HL-60/S4 treated with phorbol 12-myristate 13-acetate at 8.2 ng/mL for 4 days and 3 days (cell line): Measurements from ENCODE around the gene PICK1.

ENCODE experiments used
- in situ Hi-C: fragments of 300-500 bp; cut with MboI; formaldehyde crosslinking; loops from 2 replicates; pipeline ENCODE4 v1.15.0; 2022; ENCODE audit warnings: low sequenced_read_pairs

The PICK1 gene

DNA sequence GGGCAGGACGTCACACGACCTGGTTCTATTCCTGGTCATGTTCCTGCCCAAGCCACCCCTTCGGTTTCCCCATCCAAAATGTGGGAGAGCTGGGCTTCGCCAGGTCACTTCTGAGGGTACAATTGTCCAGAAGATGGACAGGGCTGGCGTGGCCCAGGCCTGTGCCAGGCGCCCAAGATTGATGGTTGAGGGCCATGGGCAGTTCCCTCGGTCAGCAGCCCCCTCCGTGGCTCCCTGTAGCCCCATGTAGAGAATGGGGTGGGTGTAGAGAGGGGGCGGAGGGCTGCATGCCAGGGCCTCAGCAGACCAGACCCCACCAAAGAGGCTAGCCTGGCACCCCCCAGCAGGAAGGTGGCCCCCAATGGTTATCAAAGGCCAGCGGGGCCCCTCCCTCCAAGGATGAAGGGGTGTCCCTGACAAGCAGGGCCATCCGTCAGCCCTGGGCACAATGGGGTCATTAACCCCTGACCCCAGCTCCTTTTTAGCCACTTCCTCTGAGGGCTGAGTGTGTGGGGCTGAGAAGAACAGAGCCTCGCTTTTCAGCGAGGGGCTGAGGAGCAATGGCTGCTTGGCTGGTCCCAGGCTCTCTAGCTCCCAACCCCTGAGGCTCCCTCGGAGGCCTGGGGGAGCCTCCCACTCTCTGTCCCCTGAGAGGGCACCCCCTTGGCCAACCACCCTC, 11.0 kb upstream of the PICK1 start:
- in situ Hi-C loops: no loop called here

DNA sequence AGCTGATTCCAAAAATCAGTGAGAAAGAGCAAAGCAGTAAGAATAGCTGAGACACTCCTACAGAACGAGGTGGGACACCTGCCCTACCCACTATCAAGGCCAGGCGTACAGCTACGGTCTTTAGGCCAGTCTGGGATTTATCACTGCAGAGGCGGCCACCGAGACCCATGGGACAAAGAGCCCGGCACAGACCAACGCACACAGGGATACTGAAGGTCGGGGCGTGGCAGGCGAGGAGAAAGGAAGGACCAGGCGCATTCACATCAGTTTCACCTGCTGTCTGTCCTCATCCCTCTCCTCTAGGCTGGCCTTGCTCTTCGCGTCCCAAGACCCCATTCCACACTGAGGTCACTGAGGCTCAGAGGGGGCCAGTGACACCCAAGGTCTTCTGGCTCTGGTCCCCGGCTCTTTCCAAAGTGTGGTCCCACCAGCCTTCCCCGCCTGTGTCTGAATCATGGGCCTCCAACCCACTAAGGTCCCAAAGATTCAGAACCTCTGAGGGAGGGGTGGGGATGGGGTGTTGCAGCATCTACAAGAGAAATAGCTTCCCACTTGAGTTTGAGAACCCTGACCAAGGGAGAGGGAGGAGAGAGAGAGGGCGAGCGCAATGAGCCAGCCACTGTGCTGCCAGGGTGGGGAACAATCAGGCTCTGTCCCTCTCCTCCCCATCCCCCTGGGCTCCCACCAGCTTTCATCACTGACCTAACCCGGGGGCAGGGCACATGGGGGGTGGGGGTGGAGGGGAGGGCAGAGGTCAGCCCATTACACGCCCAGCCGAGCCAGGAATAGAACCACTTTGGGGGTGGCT, 7.2 kb upstream of the PICK1 start:
- in situ Hi-C loops: no loop called here

DNA sequence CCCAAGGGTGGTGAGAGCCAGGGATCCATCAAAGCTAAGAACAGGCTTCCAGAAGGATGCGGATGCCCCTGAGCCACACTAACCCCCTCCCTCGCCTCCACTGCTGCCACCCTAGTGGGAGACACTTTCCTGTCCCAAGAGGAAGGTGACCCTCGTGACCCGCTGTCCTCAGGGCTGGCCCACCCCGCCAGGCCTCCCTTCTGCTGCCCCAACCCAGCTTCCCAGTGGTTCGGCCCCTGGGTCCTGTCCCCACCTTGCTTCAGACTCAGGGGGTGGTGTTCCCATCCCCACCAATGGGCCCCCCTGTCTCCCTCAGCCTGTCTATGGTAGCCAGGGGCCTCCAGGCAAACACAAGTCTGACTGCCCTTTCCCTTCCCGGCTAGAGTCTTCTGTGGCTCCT, 6.5 kb upstream of the PICK1 start:
- in situ Hi-C loops: no loop called here

DNA sequence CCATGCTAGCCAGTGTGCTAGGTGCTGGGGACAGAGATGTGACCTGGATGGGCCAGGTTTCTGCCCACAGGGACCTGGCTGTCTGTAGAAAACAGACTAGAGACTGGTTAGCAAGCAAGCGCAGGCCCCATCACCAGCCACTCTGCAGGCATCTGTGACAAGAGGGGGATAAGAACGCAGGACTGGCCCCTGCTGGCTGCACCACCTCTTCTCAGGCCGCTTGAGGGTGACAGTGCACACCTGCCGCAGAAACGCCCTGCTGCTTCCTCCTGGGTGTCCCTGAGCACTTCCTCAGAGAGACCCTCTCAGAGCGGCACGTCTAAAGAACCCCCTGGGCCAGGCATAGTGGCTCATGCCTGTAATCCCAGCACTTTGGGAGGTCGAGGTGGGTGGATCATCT, 5.9 kb upstream of the PICK1 start:
- in situ Hi-C loops: no loop called here

DNA sequence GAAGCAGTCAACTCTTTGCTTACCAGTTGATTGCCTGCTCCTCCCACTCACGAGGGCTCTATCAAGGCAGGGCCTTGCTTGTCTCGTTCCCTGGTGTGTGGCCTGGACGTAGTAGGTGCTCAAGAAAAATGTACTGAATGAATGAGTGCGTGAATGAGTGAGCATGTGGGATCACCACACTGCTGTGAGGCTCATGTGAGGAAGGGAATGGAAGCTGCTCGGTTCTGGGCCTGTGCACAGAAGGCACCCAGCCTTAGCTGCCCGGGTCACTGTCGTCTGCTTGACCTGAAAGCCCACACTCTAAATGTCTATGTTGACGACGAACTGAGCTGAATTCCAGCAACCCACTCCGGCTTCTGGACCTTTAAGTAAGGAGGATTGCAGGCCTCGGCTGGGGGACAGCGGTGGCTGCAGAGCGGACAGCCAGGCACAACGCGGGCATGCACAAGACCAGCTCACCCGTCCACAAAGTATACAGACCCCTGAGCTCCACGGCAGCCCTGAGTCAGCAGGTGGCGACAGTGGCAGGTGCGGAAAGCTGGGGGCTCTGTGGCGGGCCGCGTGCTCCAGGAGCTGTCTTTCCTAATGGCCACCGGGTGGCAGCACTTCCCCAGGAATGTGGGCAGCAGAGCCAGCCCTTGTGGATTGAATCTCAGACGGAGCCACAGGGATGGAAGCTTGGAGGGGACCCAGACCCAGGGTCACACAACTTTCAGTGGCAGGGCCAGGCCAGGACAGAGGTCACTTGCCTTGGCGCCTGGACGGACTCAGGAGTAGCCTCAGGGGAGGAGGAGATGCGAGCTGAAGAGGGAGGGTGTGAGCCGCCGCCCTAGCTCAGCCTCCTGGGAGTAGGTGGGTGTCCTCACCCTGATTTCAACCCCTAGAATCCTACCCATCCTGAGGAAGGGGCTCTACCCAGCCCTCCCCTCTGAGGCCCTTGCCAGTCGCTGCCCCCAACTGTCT, 5.0 kb upstream of the PICK1 start:
- in situ Hi-C loops: no loop called here

DNA sequence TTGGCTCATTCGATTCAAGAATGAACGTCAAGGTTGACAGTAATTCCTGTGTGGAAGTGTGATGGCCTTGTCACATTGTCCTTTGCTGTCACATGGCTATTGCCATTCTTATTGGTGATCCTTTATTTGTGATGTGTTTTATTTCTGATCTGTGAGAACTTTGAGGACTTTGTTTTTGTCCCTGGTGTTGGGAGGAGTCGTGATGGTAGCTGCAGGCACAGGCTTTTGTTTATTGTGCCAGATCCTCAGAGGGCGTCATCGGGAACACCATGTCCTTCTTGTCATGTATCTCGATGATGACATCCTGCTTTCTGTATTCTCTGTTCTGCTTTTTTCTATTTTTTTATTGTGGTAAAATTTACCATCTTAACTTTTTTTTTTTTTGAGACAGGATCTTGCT, 5.6 kb downstream of the PICK1 start:
- in situ Hi-C loops: no loop called here

- in situ Hi-C loops: no loop called here
These were observed 8.3 kb downstream of the PICK1 start for GRCh38 chr22:38065539-38065938.

DNA sequence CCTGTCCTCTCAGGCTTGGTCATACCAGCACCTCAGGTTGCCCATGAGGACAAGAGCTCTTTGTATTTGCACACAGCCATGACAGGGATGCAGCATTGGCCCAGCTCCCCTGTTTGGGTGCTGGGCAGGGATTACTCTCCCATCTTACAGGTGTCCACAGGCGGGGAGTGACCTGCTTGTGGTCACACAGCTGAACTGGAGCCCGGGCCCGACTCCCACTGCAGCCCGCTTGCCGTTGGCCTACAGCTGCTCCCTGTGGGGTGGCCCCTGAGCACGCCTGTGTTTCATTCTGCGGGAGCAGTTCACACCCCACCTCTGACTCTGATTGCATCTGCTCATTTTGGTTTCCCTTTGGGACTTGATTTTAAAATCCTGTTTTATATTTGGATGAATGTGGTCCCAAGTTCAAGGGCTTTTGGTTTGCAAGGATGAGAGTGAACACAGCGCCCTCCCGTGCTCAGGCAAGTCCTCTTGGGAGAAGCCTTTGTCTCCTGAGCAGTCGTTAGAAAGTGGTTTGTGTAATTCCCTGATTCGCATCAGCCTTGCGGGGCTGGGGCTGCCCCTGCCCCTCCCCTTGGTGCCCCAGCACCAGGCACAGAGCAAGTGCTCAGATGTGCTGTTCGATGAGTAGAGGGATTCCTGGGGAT, 9.3 kb downstream of the PICK1 start:
- in situ Hi-C loops: no loop called here

GRCh38 chr22:38067028-38067415, 9.8 kb downstream of the PICK1 start:
- in situ Hi-C loops: no loop called here

- in situ Hi-C loops: no loop called here
These were observed 10.7 kb downstream of the PICK1 start for GRCh38 chr22:38067761-38068360.

GRCh38 chr22:38068641-38069371, 11.6 kb downstream of the PICK1 start:
- in situ Hi-C loops: no loop called here

- in situ Hi-C loops: no loop called here
These were observed 12.4 kb downstream of the PICK1 start for GRCh38 chr22:38069372-38070249.

GRCh38 chr22:38070250-38070921, 13.2 kb downstream of the PICK1 start:
- in situ Hi-C loops: no loop called here

GRCh38 chr22:38071421-38072321, 14.5 kb downstream of the PICK1 start:
- in situ Hi-C loops: no loop called here

- in situ Hi-C loops: no loop called here
These were observed 15.3 kb downstream of the PICK1 start for GRCh38 chr22:38072322-38073149.
